NT2/D1 (cell line): ENCODE data around the gene ELF1.

Source experiments
- YY1 ChIP-seq: IDR thresholded peaks from 2 replicates; pipeline ENCODE4 v1.6.1; 2011; ENCODE audit not compliant: insufficient read length, insufficient read depth
- ZNF274 ChIP-seq: IDR thresholded peaks from 2 replicates; pipeline ENCODE4 v1.6.1; 2011; ENCODE audit warnings: mild to moderate bottlenecking, low read depth, low read length

- TF ChIP-seq YY1 (no peak), ZNF274 (no peak)
These were observed 78.3 kb downstream of the ELF1 start for GRCh38 chr13:40940841-40941240.
